NCI-H1930 (cell line): ENCODE measurements around the gene KRT72.

Source experiments
- DNase-seq, 2 experiments: peaks; one replicate each; lab custom pipeline; 2025; lab: John Stamatoyannopoulos, UW

The KRT72 gene

DNA sequence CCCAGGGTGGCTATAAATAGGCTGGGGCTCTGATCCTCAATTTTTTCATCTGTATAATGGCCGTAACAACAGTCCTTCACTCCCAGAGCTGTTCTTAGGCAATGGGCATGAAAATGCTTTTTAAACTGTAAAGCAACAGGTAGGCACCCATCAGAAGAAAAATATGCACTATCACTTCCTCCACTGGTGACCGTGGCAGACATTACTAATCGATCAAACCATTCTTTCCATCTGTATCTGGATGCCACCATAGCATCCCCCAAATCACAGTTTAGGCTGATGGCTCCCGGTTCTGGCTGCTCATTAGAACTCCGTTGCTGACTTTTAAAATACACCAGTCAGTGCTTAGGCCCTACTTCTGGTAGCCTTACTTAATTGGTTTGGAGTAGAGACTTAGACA lies 59.6 kb downstream of the KRT72 start:
- no peak for DNase-seq

DNA sequence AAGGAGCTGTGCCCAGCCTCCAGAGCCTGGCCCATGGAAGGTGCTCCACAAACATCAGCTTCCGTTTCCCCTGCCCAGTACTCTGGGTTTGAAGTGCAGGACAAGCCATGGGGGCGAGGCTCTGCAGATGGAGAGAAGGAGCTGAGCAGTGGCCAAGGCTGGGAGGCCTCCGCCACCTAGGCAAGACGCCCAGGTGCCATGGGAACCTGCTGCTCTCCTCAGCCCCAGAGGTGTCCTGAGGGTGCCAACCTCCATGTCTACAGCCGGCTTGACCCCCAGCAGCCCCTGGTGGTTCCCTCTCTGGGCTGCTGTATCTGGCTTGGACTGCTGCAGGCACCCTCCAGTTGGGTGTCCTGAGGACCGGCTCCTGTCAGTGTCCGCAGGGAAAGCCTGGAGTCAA lies 60.7 kb downstream of the KRT72 start:
- no peak for DNase-seq

DNA sequence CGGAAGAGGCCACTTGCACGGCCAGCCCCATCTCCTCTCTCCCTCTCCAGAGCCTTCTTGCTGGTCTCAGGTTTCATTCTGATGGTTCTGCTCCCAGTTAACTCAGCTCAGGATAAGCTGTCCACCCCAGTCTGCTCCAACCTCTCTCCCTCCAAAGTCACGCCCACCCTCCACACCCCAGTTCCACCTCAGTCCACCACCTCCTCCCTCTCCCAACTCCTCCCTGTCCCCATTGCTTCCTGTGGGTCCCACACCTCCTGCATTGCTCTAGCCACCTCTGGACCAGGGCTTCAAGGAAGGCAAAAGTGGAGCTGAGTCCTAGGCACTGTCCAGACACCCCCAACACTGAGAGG lies 61.5 kb downstream of the KRT72 start:
- DNase-seq = no peak

DNA sequence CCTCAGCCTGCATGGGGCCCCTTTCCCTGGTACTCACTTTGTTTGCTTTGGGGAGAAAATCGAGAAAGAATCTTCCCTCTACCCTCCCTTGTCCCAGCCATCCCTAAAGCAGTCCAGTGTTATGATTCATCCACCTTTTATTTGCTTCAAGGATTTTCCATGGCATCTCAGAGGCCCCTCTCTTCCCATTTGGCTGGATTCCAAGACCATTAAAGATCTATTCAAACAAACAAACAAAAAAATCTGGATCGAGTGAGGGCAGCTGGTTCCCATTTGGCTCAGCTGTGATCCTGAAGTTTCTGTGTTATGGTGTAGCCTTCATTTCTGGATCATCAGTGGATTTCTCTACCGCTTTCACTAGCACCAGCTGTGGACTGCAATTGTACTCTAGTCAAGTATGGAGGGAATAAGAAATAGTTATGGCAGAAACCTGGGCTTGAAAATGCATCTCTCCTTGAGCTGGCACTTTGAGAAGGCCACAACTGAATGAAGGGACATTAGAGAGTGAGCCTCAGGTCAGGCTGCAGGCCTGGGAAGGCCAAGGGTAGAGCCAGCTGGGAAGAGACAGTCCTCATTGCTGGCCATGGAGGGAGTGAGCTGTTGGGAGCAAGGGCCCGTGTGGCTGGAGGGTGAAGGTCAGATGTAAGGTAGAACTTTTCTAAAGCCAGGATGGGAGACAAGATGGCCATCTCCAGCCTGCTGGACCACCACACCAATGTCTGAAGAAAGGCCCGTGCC lies 62.0 kb downstream of the KRT72 start:
- no peak for DNase-seq

DNA sequence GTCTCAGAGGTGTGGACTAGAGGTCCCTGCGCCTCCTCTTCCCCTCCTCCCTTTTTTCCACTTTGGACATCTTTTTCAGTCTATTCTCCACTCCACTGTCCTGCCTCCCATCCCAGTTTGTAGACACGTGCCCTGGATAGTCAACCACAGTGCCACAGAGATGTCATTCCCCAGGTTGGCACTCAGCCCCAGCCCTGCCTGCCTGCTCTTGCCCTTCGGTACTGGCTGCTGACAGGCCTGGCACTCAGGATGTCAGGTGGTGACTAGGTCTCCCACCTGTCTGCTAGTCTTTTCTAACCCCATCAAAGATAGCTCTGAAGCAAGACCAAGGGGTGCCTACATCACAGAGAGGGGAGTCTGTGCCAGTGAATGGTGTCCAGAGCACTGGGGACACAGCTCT lies 64.2 kb downstream of the KRT72 start:
- no peak for DNase-seq
